CD14-positive monocyte (primary cell): ENCODE results near the gene SLC35B1. TPM values are rescaled to one million over a fixed set of nuclear protein-coding genes. Genes with fewer than 3 reads are reported as not detected.

Source experiments
- DNase-seq, 3 donors: peaks; one replicate each; pipeline ENCODE4 v3.0.0-alpha.2; 2011 to 2022
- H2AFZ ChIP-seq: 2 replicates; pipeline ENCODE4 v1.6.0; 2012; ENCODE audit warnings: mild to moderate bottlenecking, low read depth, low read length, inconsistent platforms; ENCODE audit not compliant: insufficient read depth, poor library complexity, severe bottlenecking
- H3K27ac ChIP-seq, 2 donors: 1 replicate in 1 of 2; 2 replicates in 1 of 2; pipeline ENCODE4 v1.5.1; 2012 to 2013; ENCODE audit warnings: low read length in 2 of 2, control low read depth in 1 of 2, inconsistent platforms in 1 of 2, low read depth in 1 of 2, mild to moderate bottlenecking in 1 of 2
- H3K27me3 ChIP-seq, 2 donors: one replicate each; pipeline versions ENCODE4 v1.6.0 to v1.6.1; 2011 to 2013; ENCODE audit warnings: low read length in 2 of 2; ENCODE audit not compliant: control insufficient read depth in 2 of 2, insufficient read depth in 2 of 2
- H3K36me3 ChIP-seq, 2 donors: replicated peaks in 1 of 2; 1 replicate in 1 of 2; 2 replicates in 1 of 2; pipeline versions ENCODE4 v1.5.1 to v1.6.1; 2012 to 2013; ENCODE audit warnings: low read length in 2 of 2, control low read depth in 1 of 2, inconsistent platforms in 1 of 2, mild to moderate bottlenecking in 1 of 2; ENCODE audit not compliant: insufficient read depth in 2 of 2, control insufficient read depth in 1 of 2
- H3K4me1 ChIP-seq, 2 donors: 1 replicate in 1 of 2; 2 replicates in 1 of 2; pipeline versions ENCODE4 v1.5.1 to v1.6.1; 2012 to 2013; ENCODE audit warnings: low read length in 2 of 2, control low read depth in 1 of 2, inconsistent platforms in 1 of 2, mild to moderate bottlenecking in 1 of 2, moderate library complexity in 1 of 2; ENCODE audit not compliant: insufficient read depth in 2 of 2, control insufficient read depth in 1 of 2
- H3K4me2 ChIP-seq: replicated peaks from 2 replicates; pipeline ENCODE3; 2012; ENCODE audit warnings: low read length, moderate library complexity, mild to moderate bottlenecking; ENCODE audit not compliant: poor library complexity, severe bottlenecking; ENCODE audit errors: extremely low read depth
- H3K4me3 ChIP-seq, 3 experiments: fragments of 200-600 bp in 1 of 3; sonication (generic) in 1 of 3; replicated peaks in 1 of 3; 1 replicate in 2 of 3; 2 replicates in 1 of 3; pipeline ENCODE4 v1.5.1; 2011 to 2013; ENCODE audit warnings: low read length in 3 of 3, mild to moderate bottlenecking in 3 of 3, control low read depth in 2 of 3, low read depth in 2 of 3, inconsistent platforms in 1 of 3, moderate library complexity in 1 of 3
- H3K79me2 ChIP-seq: 2 replicates; pipeline ENCODE4 v1.6.0; 2012; ENCODE audit warnings: mild to moderate bottlenecking, control low read depth, inconsistent platforms, low read length, moderate library complexity; ENCODE audit not compliant: insufficient read depth
- H3K9ac ChIP-seq: 2 replicates; pipeline ENCODE4 v1.6.0; 2017; ENCODE audit warnings: low read length, mild to moderate bottlenecking; ENCODE audit not compliant: insufficient read depth, poor library complexity, severe bottlenecking
- H3K9me3 ChIP-seq, 2 donors: replicated peaks in 1 of 2; 1 replicate in 1 of 2; 2 replicates in 1 of 2; pipeline versions ENCODE4 v1.5.1 to v1.6.1; 2012 to 2013; ENCODE audit warnings: low read length in 2 of 2, control low read depth in 1 of 2; ENCODE audit not compliant: control insufficient read depth in 1 of 2, insufficient read depth in 1 of 2
- H4K20me1 ChIP-seq: 2 replicates; pipeline ENCODE4 v1.6.0; 2012; ENCODE audit warnings: mild to moderate bottlenecking, low read length, control low read depth, moderate library complexity; ENCODE audit not compliant: insufficient read depth
- H3K27ac Mint-ChIP-seq, 7 donors: one replicate each; pipeline ENCODE4 v1.8.0; 2020; ENCODE audit warnings: mild to moderate bottlenecking in 7 of 7, mixed read lengths in 7 of 7, moderate library complexity in 6 of 7, inconsistent platforms in 2 of 7
- H3K27me3 Mint-ChIP-seq, 3 donors: one replicate each; pipeline ENCODE4 v1.8.0; 2021 to 2022; ENCODE audit warnings: low read depth in 3 of 3, mild to moderate bottlenecking in 3 of 3, mixed read lengths in 3 of 3, moderate library complexity in 3 of 3, inconsistent platforms in 1 of 3
- H3K36me3 Mint-ChIP-seq, 2 donors: one replicate each; pipeline ENCODE4 v1.8.0; 2020; ENCODE audit warnings: mixed read lengths in 2 of 2, inconsistent platforms in 1 of 2, mild to moderate bottlenecking in 1 of 2
- H3K4me1 Mint-ChIP-seq: one replicate; pipeline ENCODE4 v1.8.0; 2020; ENCODE audit warnings: mild to moderate bottlenecking, mixed read lengths
- H3K4me3 Mint-ChIP-seq, 2 donors: one replicate each; pipeline ENCODE4 v1.8.0; 2020; ENCODE audit warnings: mild to moderate bottlenecking in 2 of 2, mixed read lengths in 2 of 2, moderate library complexity in 1 of 2
- H3K9me3 Mint-ChIP-seq, 7 donors: one replicate each; pipeline ENCODE4 v1.8.0; 2020 to 2022; ENCODE audit warnings: mixed read lengths in 7 of 7, mild to moderate bottlenecking in 6 of 7, moderate library complexity in 6 of 7, inconsistent platforms in 2 of 7
- CTCF ChIP-seq: fragments of 200-600 bp; IDR thresholded peaks from one replicate; pipeline ENCODE4 v1.8.0; 2022; ENCODE audit warnings: antibody characterized with exemption, mild to moderate bottlenecking
- WGBS: methylation state at CpG from one replicate; pipeline ENCODE4 v1.1.5; 2013; ENCODE audit warnings: missing lambda C conversion rate; ENCODE audit not compliant: insufficient coverage; 5-methylcytosine and 5-hydroxymethylcytosine counted together
- intact Hi-C, 2 donors: fragments of 100-400 bp; cut with micrococcal nuclease; formaldehyde crosslinking; loops; one replicate each; pipeline versions ENCODE4 v1.15.0 to v1.15.1; 2023
- polyA plus RNA-seq, 3 donors: library from polyadenylated mRNA; depleted of rRNA in 1 of 3; unstranded in 2 of 3; stranded (reverse) in 1 of 3; fragments of 300-500 nt in 2 of 3; fragments of >200 nt in 1 of 3; fragmentation: Illumina TruSeq in 2 of 3; gene quantifications; 1 replicate in 2 of 3; 2 replicates in 1 of 3; pipeline ENCODE4 v1.2.3, GENCODE V29; 2012 to 2021

The SLC35B1 gene
- polyA plus RNA-seq, 3 donors = 56.0 to 61.0 (median 58.8) TPM

- H3K36me3 ChIP-seq = peaks cover 41 to 65% of the 10 kb centered on the region in 2 donors
- Mint-ChIP-seq H3K4me3 (peak overlapping the region; percentile 80 to 90), H3K27ac (peak overlapping the region; percentile 96 to 99 (median 99)), H3K27me3 (no peaks in the 10 kb centered on the region), H3K36me3 (peaks cover 53 to 64% of the 10 kb centered on the region in 2 donors), H3K4me1 (peaks cover 29% of the 10 kb centered on the region), H3K9me3 (no peaks in the 10 kb centered on the region)
- peak overlapping the region; percentile 74 for H2AFZ ChIP-seq
- peak overlapping the region; percentile 71 for H3K4me2 ChIP-seq
- H3K4me3 ChIP-seq = peak overlapping the region in 1 of 3 experiments; percentile 96
- H4K20me1 ChIP-seq = no peaks in the 10 kb centered on the region
- intact Hi-C loops = loop anchor here (2.0 to 5.0 kb wide), 3 partner anchors 34 to 80 kb away; partner anchors contain the start of gene KAT7 (in 2 of the 2)
- H3K4me1 ChIP-seq = peaks cover 23 to 30% of the 10 kb centered on the region in 2 donors
- H3K27ac ChIP-seq = peak overlapping the region; percentile 65 to 99
- peak in 2 of 3 donors; percentile 30 to 58 for DNase-seq
- H3K27me3 ChIP-seq = no peaks in the 10 kb centered on the region
- H3K9ac ChIP-seq = peak overlapping the region; percentile 98
- TF ChIP-seq CTCF = peak; percentile 24
- no peaks in the 10 kb centered on the region for H3K9me3 ChIP-seq
- 54% methylated on average over 9 of the region's 15 CpGs for WGBS
- H3K79me2 ChIP-seq = peaks cover 22% of the 10 kb centered on the region
Observed at GRCh38 chr17:49708515-49709183, 885 bp upstream of the SLC35B1 start.

- H3K4me1 Mint-ChIP-seq = peaks cover 29% of the 10 kb centered on the region
- H3K4me3 Mint-ChIP-seq = peak overlapping the region; percentile 90 to 93
- peaks cover 23 to 30% of the 10 kb centered on the region in 2 donors for H3K4me1 ChIP-seq
- H3K36me3 Mint-ChIP-seq = peaks cover 59 to 68% of the 10 kb centered on the region in 2 donors
- H2AFZ ChIP-seq = peak overlapping the region; percentile 92
- H4K20me1 ChIP-seq = no peaks in the 10 kb centered on the region
- peaks cover 22% of the 10 kb centered on the region for H3K79me2 ChIP-seq
- peak overlapping the region; percentile 96 to 99 (median 99) for H3K27ac Mint-ChIP-seq
- DNase-seq = no peak
- H3K36me3 ChIP-seq = peaks cover 48 to 65% of the 10 kb centered on the region in 2 donors
- H3K27me3 ChIP-seq = no peaks in the 10 kb centered on the region
- H3K9ac ChIP-seq = peak overlapping the region; percentile 98
- under 1% methylated on average over 10 of the region's 12 CpGs for WGBS
- no peaks in the 10 kb centered on the region for H3K9me3 Mint-ChIP-seq
- no peaks in the 10 kb centered on the region for H3K27me3 Mint-ChIP-seq
- H3K4me2 ChIP-seq = peak overlapping the region; percentile 93
- H3K4me3 ChIP-seq = peak overlapping the region; percentile 78 to 96 (median 94)
- H3K9me3 ChIP-seq = no peaks in the 10 kb centered on the region
- TF ChIP-seq CTCF = no peak
- H3K27ac ChIP-seq = peak overlapping the region; percentile 65 to 99
- intact Hi-C loops = loop anchor here in 1 of 2 donors (5.0 kb wide), 1 partner anchor 35 kb away; no protein-coding TSS in a partner anchor
Observed at GRCh38 chr17:49707246-49707607, 537 bp downstream of the SLC35B1 start.
